SJCRH30 (cell line): ENCODE measurements around the gene PHKG1. TPM values are rescaled to one million over a fixed set of nuclear protein-coding genes. Genes with fewer than 3 reads are reported as not detected.
A peak's percentile ranks its signal among the peaks of the same experiment; 100 is the strongest.
"Not testable (repeated sequence)": the region's sequence is repeated elsewhere in the genome, so short reads cannot be mapped to it uniquely, and the experiment has no call there.

Source experiments
- DNase-seq, 2 experiments: peaks; one replicate each; pipeline ENCODE4 v3.0.0-alpha.2; 2015 to 2020
- H3K27ac ChIP-seq: fragments of 250-450 bp; sonication (Bioruptor Pico); 2 replicates; pipeline ENCODE4 v1.5.1; 2020; ENCODE audit warnings: mild to moderate bottlenecking, moderate library complexity
- H3K27me3 ChIP-seq: fragments of 250-450 bp; sonication (Bioruptor Pico); 2 replicates; pipeline ENCODE4 v1.5.1; 2020; ENCODE audit warnings: mild to moderate bottlenecking, moderate library complexity
- H3K36me3 ChIP-seq: fragments of 250-450 bp; sonication (Bioruptor Pico); 2 replicates; pipeline ENCODE4 v1.5.1; 2020; ENCODE audit warnings: mild to moderate bottlenecking, moderate library complexity
- H3K4me1 ChIP-seq: fragments of 250-450 bp; sonication (Bioruptor Pico); 2 replicates; pipeline ENCODE4 v1.5.1; 2020; ENCODE audit warnings: mild to moderate bottlenecking, moderate library complexity
- H3K4me3 ChIP-seq: fragments of 250-450 bp; sonication (Bioruptor Pico); 2 replicates; pipeline ENCODE4 v1.5.1; 2020; ENCODE audit warnings: mild to moderate bottlenecking, moderate library complexity
- H3K9me3 ChIP-seq: fragments of 250-450 bp; sonication (Bioruptor Pico); replicated peaks from 2 replicates; pipeline ENCODE4 v1.5.1; 2020; ENCODE audit warnings: mild to moderate bottlenecking, moderate library complexity
- total RNA-seq: library from RNA; depleted of rRNA; stranded (reverse); fragments of >200 nt; shearing (Covaris generic); gene quantifications from 2 replicates; pipeline ENCODE4 v1.2.3, GENCODE V29; 2014

The PHKG1 gene
- total RNA-seq, 1 experiment from 2014 or later, result 1.4 TPM

- Histone ChIP-seq H3K27ac (peak within 1 kb of the TSS; percentile 82), H3K4me1 (peaks cover 5% of the 10 kb centered on the region; the same call in 1 of the 2 replicates), H3K4me3 (peak within 1 kb of the TSS; percentile 72), H3K27me3 (no peaks in the 10 kb centered on the region), H3K9me3 (no peaks in the 10 kb centered on the region), H3K36me3 (peaks cover 46% of the 10 kb centered on the region)
- DNase-seq, result peak; percentile 91 to 96
Observed at GRCh38 chr7:56063882-56064625, 28.7 kb downstream of the PHKG1 start, which contains the start of gene SUMF2. TSS of gene SUMF2 (plus strand) at chr7:56064286. CDS start at chr7:56064312, 26 bp downstream.

- no peaks in the 10 kb centered on the region for H3K27me3 ChIP-seq
- H3K27ac ChIP-seq, result no peak overlapping the region
- no peak for DNase-seq
- H3K4me3 ChIP-seq, result peak overlapping the region; percentile 72
- H3K36me3 ChIP-seq, result peaks cover 49% of the 10 kb centered on the region
- H3K4me1 ChIP-seq, result peaks cover 5% of the 10 kb centered on the region; the same call in 1 of the 2 replicates
- H3K9me3 ChIP-seq, result no peaks in the 10 kb centered on the region
Observed at GRCh38 chr7:56063500-56063881, 29.3 kb downstream of the PHKG1 start.

- Histone ChIP-seq H3K4me1 (peaks cover 5% of the 10 kb centered on the region; the same call in 1 of the 2 replicates), H3K27ac (no peak overlapping the region), H3K4me3 (no peak overlapping the region), H3K9me3 (no peaks in the 10 kb centered on the region), H3K27me3 (no peaks in the 10 kb centered on the region), H3K36me3 (peaks cover 60% of the 10 kb centered on the region)
- no peak for DNase-seq
Observed at GRCh38 chr7:56062382-56062781, 30.4 kb downstream of the PHKG1 start.

GRCh38 chr7:56053993-56054392 is 38.8 kb downstream of the PHKG1 start:
- Histone ChIP-seq H3K36me3 (peaks cover 67% of the 10 kb centered on the region), H3K9me3 (no peaks in the 10 kb centered on the region)

GRCh38 chr7:56053379-56053778 is 39.4 kb downstream of the PHKG1 start:
- Histone ChIP-seq H3K27me3 (no peaks in the 10 kb centered on the region), H3K9me3 (no peaks in the 10 kb centered on the region), H3K4me1 (peaks cover 9% of the 10 kb centered on the region; the same call in 1 of the 2 replicates), H3K27ac (no peak overlapping the region), H3K36me3 (peaks cover 61% of the 10 kb centered on the region), H3K4me3 (no peak overlapping the region)
- DNase-seq, result no peak

More at GRCh38 chr7:56053993-56054392, 38.8 kb downstream of the PHKG1 start:
- H3K27ac ChIP-seq, result no peak overlapping the region
- no peak overlapping the region for H3K4me3 ChIP-seq
- no peaks in the 10 kb centered on the region for H3K27me3 ChIP-seq
- H3K4me1 ChIP-seq, result peaks cover 9% of the 10 kb centered on the region; the same call in 1 of the 2 replicates
- DNase-seq, result no peak

- H3K27me3 ChIP-seq, result no peaks in the 10 kb centered on the region
- peaks cover 43% of the 10 kb centered on the region for H3K36me3 ChIP-seq
- H3K27ac ChIP-seq, result peak within 1 kb of the TSS; percentile 77
- peak; percentile 99 for DNase-seq
- H3K9me3 ChIP-seq, result no peaks in the 10 kb centered on the region
- peak within 1 kb of the TSS; percentile 86 for H3K4me3 ChIP-seq
- peaks cover 11% of the 10 kb centered on the region for H3K4me1 ChIP-seq
Observed at GRCh38 chr7:56051339-56052191, 41.2 kb downstream of the PHKG1 start, which contains the start of the genes CCT6A and PSPH. TSS of gene CCT6A (plus strand) at chr7:56051765. CDS start at chr7:56051849, 84 bp downstream. TSS of gene PSPH (minus strand) at chr7:56051444. CDS start at chr7:56021212, 30,232 bp downstream.

GRCh38 chr7:56051053-56051338 is 41.8 kb downstream of the PHKG1 start:
- DNase-seq, result no peak
- Histone ChIP-seq H3K9me3 (no peaks in the 10 kb centered on the region), H3K36me3 (peaks cover 37% of the 10 kb centered on the region), H3K4me1 (peaks cover 13% of the 10 kb centered on the region), H3K27ac (peak overlapping the region; percentile 77), H3K4me3 (peak overlapping the region; percentile 86), H3K27me3 (no peaks in the 10 kb centered on the region)

GRCh38 chr7:56048763-56049162 is 44.0 kb downstream of the PHKG1 start:
- H3K27me3 ChIP-seq, result not testable (repeated sequence)

GRCh38 chr7:56048245-56048644 is 44.5 kb downstream of the PHKG1 start:
- no peak for DNase-seq
- Histone ChIP-seq H3K9me3 (no peaks in the 10 kb centered on the region), H3K27me3 (no peaks in the 10 kb centered on the region), H3K4me1 (peaks cover 7% of the 10 kb centered on the region), H3K36me3 (peaks cover 15% of the 10 kb centered on the region), H3K27ac (no peak overlapping the region), H3K4me3 (no peak overlapping the region)

More at GRCh38 chr7:56048763-56049162, 44.0 kb downstream of the PHKG1 start:
- not testable (repeated sequence) for H3K9me3 ChIP-seq, H3K27ac ChIP-seq, H3K4me3 ChIP-seq
- Histone ChIP-seq H3K4me1 (peaks cover 11% of the 10 kb centered on the region), H3K36me3 (peaks cover 20% of the 10 kb centered on the region)
- DNase-seq, result peak; percentile 42 to 53

- not testable (repeated sequence) for DNase-seq
Observed at GRCh38 chr7:56047446-56048116, 45.2 kb downstream of the PHKG1 start.

GRCh38 chr7:56046721-56047445 is 45.9 kb downstream of the PHKG1 start:
- peaks cover 4% of the 10 kb centered on the region for H3K4me1 ChIP-seq
- H3K27me3 ChIP-seq, result no peaks in the 10 kb centered on the region
- H3K9me3 ChIP-seq, result no peaks in the 10 kb centered on the region
- peaks cover 10% of the 10 kb centered on the region; the same call in 1 of the 2 replicates for H3K36me3 ChIP-seq
- DNase-seq, result peak in 1 of 2 experiments; percentile 58
- no peak overlapping the region for H3K4me3 ChIP-seq
- no peak overlapping the region for H3K27ac ChIP-seq

More at GRCh38 chr7:56047446-56048116, 45.2 kb downstream of the PHKG1 start:
- not testable (repeated sequence) for H3K9me3 ChIP-seq, H3K27me3 ChIP-seq, H3K4me1 ChIP-seq, H3K4me3 ChIP-seq, H3K27ac ChIP-seq
- peaks cover 14% of the 10 kb centered on the region; the same call in 1 of the 2 replicates for H3K36me3 ChIP-seq

- not testable (repeated sequence) for DNase-seq, H3K4me3 ChIP-seq, H3K36me3 ChIP-seq, H3K27me3 ChIP-seq, H3K27ac ChIP-seq, H3K9me3 ChIP-seq, H3K4me1 ChIP-seq
Observed at GRCh38 chr7:56045758-56046157, 47.0 kb downstream of the PHKG1 start.

GRCh38 chr7:56040730-56041129 is 52.0 kb downstream of the PHKG1 start:
- Histone ChIP-seq H3K36me3 (peaks cover 10% of the 10 kb centered on the region; the same call in 1 of the 2 replicates), H3K27me3 (no peaks in the 10 kb centered on the region), H3K27ac (no peak overlapping the region), H3K4me1 (no peaks in the 10 kb centered on the region), H3K9me3 (no peaks in the 10 kb centered on the region), H3K4me3 (no peak overlapping the region)
- no peak for DNase-seq
